ENCODE results near the gene U2SURP. TPM values are rescaled to one million over a fixed set of nuclear protein-coding genes. Genes with fewer than 3 reads are reported as not detected.

U2SURP gene
- total RNA-seq, 3 donors from 2014 or later (not counting 1 experiment from before 2014, with no cell fraction given), result 165 to 179 (median 172) TPM

DNA sequence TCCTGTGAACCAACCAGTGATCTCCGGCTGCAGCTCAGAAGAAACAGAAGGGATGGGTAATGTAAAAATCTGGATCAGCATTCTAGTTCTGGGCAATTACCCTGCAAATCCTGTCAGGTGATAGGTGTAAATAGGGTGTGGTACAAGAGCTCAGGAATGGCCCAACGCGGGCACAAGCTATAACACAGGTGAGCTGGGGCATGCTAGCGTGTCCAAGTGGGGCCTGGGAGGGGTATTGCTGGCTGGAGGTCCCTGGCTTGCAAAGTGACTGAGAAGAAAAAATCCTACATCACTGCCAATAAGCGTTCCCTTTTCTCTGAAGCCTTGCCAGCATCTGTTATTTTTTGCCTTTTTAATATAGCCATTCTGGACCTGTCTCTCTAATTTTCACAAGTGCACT, 108.5 kb downstream of the U2SURP start:
- ATAC-seq, result no peak
- Mint-ChIP-seq H3K9me3 (peaks cover 0 to 2% of the 10 kb centered on the region in 2 donors), H3K36me3 (peaks cover 20% of the 10 kb centered on the region), H3K27ac (no peak overlapping the region), H3K4me1 (no peaks in the 10 kb centered on the region), H3K4me3 (no peak overlapping the region), H3K27me3 (ENCODE audit: low read depth in 2 of 2) (peaks cover 0 to 6% of the 10 kb centered on the region in 2 donors)
- Histone ChIP-seq H3K4me3 (ENCODE audit: low read length) (no peak overlapping the region), H3K27me3 (ENCODE audit: control insufficient read depth, insufficient read depth, low read length) (no peaks in the 10 kb centered on the region), H3K27ac (ENCODE audit: low read length) (no peak overlapping the region), H3K36me3 (ENCODE audit: control insufficient read depth, insufficient read depth, low read length) (no peaks in the 10 kb centered on the region), H3K4me1 (ENCODE audit: control insufficient read depth, insufficient read depth, low read length) (no peaks in the 10 kb centered on the region), H3K9me3 (ENCODE audit: control insufficient read depth, insufficient read depth, low read length) (peaks cover 9% of the 10 kb centered on the region)
- DNase-seq, result no peak
- TF ChIP-seq, protein P1, sequence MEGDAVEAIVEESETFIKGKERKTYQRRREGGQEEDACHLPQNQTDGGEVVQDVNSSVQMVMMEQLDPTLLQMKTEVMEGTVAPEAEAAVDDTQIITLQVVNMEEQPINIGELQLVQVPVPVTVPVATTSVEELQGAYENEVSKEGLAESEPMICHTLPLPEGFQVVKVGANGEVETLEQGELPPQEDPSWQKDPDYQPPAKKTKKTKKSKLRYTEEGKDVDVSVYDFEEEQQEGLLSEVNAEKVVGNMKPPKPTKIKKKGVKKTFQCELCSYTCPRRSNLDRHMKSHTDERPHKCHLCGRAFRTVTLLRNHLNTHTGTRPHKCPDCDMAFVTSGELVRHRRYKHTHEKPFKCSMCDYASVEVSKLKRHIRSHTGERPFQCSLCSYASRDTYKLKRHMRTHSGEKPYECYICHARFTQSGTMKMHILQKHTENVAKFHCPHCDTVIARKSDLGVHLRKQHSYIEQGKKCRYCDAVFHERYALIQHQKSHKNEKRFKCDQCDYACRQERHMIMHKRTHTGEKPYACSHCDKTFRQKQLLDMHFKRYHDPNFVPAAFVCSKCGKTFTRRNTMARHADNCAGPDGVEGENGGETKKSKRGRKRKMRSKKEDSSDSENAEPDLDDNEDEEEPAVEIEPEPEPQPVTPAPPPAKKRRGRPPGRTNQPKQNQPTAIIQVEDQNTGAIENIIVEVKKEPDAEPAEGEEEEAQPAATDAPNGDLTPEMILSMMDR (IDR thresholded peaks at IDR 0.05), result no peak
- intact Hi-C loops (cut with micrococcal nuclease), result no loop called here
- 90% methylated on average over 5 of the region's 5 CpGs for WGBS (ENCODE audit: insufficient coverage)

Other genes with a start within 250 kb of the U2SURP start
- not detected for gene PCOLCE2, start 112.5 kb upstream of the U2SURP start, total RNA-seq
- gene PAQR9, start 37.9 kb upstream of the U2SURP start, total RNA-seq, result not detected
- 100 to 1,000 TPM in 1 of 3 donors, 10 to 100 TPM in 2; 74.6 to 113 (median 95.4) TPM for gene CHST2, start 118.2 kb downstream of the U2SURP start, total RNA-seq